Measurements from ENCODE around the gene KBTBD13. TPM values are rescaled to one million over a fixed set of nuclear protein-coding genes. Genes with fewer than 3 reads are reported as not detected.

The KBTBD13 gene
- total RNA-seq, 2 experiments from 2014 or later: not detected

GRCh38 chr15:65102912-65103311, 26.4 kb downstream of the KBTBD13 start:
- no peak overlapping the region for H3K4me3 Mint-ChIP-seq
- Histone ChIP-seq H3K36me3 (ENCODE audit: insufficient read depth, low read length) (peaks cover 43% of the 10 kb centered on the region), H3K27ac (ENCODE audit: low read depth in 1 of 2, low read length in 2 of 2) (no peak overlapping the region), H3K4me1 (ENCODE audit: insufficient read depth, low read length) (no peaks in the 10 kb centered on the region), H3K4me3 (ENCODE audit: low read length) (no peak overlapping the region), H3K27me3 (ENCODE audit: control insufficient read depth in 1 of 2, insufficient read depth in 2 of 2, low read length in 2 of 2) (no peaks in the 10 kb centered on the region), H3K9me3 (ENCODE audit: control insufficient read depth in 1 of 2, insufficient read depth in 1 of 2, low read length in 2 of 2) (no peaks in the 10 kb centered on the region)
- no peak for ATAC-seq (ENCODE audit: poor library complexity)
- no peaks in the 10 kb centered on the region for H3K4me1 Mint-ChIP-seq (ENCODE audit: low read depth)
- no peak overlapping the region for H3K27ac Mint-ChIP-seq
- intact Hi-C loops (cut with DNase I, micrococcal nuclease): no loop called here
- ChIA-PET CTCF (no interaction called here), POLR2A (no interaction called here)
- no peaks in the 10 kb centered on the region for H3K27me3 Mint-ChIP-seq
- no peaks in the 10 kb centered on the region for H3K9me3 Mint-ChIP-seq
- H3K36me3 Mint-ChIP-seq (ENCODE audit: low read depth): peaks cover 65% of the 10 kb centered on the region
- TF ChIP-seq CTCF (IDR thresholded peaks at IDR 0.05): no peak
- no peak for DNase-seq

GRCh38 chr15:65105038-65105437, 28.5 kb downstream of the KBTBD13 start:
- Mint-ChIP-seq H3K4me3 (no peak overlapping the region), H3K27me3 (no peaks in the 10 kb centered on the region), H3K9me3 (no peaks in the 10 kb centered on the region), H3K27ac (no peak overlapping the region), H3K4me1 (ENCODE audit: low read depth) (no peaks in the 10 kb centered on the region), H3K36me3 (ENCODE audit: low read depth) (peaks cover 58% of the 10 kb centered on the region)
- intact Hi-C loops (cut with DNase I, micrococcal nuclease): no loop called here
- H3K36me3 ChIP-seq (ENCODE audit: insufficient read depth, low read length): peaks cover 24% of the 10 kb centered on the region
- no peaks in the 10 kb centered on the region for H3K9me3 ChIP-seq (ENCODE audit: control insufficient read depth in 1 of 2, insufficient read depth in 1 of 2, low read length in 2 of 2)
- H3K27me3 ChIP-seq (ENCODE audit: control insufficient read depth in 1 of 2, insufficient read depth in 2 of 2, low read length in 2 of 2): no peaks in the 10 kb centered on the region
- H3K27ac ChIP-seq (ENCODE audit: low read depth in 1 of 2, low read length in 2 of 2): no peak overlapping the region
- H3K4me1 ChIP-seq (ENCODE audit: insufficient read depth, low read length): no peaks in the 10 kb centered on the region
- POLR2A ChIA-PET: no interaction called here
- no peak for DNase-seq
- CTCF ChIA-PET: no interaction called here
- ATAC-seq (ENCODE audit: poor library complexity): no peak
- TF ChIP-seq CTCF (IDR thresholded peaks at IDR 0.05): no peak
- H3K4me3 ChIP-seq (ENCODE audit: low read length): no peak overlapping the region

DNA sequence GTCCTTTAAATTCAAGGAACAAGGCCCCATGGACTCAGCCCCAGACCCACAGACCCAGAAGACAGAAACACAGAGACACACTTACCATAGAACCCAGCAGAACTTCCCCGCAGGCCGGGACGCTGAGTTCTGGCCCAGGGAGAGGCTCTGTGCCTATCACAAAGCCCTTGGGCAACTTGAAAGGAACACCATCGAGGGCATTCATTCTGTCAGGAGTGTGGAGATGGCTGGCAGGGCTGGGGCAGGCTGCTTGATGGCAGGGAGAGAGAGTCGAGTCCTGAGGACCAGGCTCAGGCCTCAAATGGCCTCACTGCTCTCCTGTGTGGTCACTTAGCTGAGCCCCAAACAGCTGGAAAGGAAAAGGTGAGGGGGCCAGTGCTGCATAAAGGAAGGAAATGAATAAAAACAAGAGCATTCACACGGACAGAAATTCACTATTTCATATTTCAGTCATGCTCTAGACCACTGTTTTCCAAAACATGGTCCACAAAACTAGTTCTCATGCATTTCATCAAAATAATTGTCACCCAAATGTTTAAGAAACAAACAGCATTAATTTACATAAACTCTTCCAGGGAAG, 29.6 kb downstream of the KBTBD13 start:
- peaks cover 55% of the 10 kb centered on the region for H3K36me3 Mint-ChIP-seq (ENCODE audit: low read depth)
- Histone ChIP-seq H3K9me3 (ENCODE audit: control insufficient read depth in 1 of 2, insufficient read depth in 1 of 2, low read length in 2 of 2) (no peaks in the 10 kb centered on the region), H3K27me3 (ENCODE audit: control insufficient read depth in 1 of 2, insufficient read depth in 2 of 2, low read length in 2 of 2) (no peaks in the 10 kb centered on the region), H3K4me3 (ENCODE audit: low read length) (no peak overlapping the region), H3K27ac (ENCODE audit: low read depth in 1 of 2, low read length in 2 of 2) (no peak overlapping the region), H3K4me1 (ENCODE audit: insufficient read depth, low read length) (no peaks in the 10 kb centered on the region), H3K36me3 (ENCODE audit: insufficient read depth, low read length) (peaks cover 16% of the 10 kb centered on the region)
- TF ChIP-seq CTCF (IDR thresholded peaks at IDR 0.05): no peak
- H3K4me1 Mint-ChIP-seq (ENCODE audit: low read depth): peaks cover 5% of the 10 kb centered on the region
- no peak overlapping the region for H3K27ac Mint-ChIP-seq
- ChIA-PET POLR2A (interaction anchor here (0.8 kb wide), 1 partner anchor 17 kb away, joined by 3 read pairs; no protein-coding TSS in a partner anchor), CTCF (interaction anchor here (0.7 kb wide), 1 partner anchor 1422 kb away, joined by 3 read pairs; no protein-coding TSS in a partner anchor)
- DNase-seq (no peak), ATAC-seq (ENCODE audit: poor library complexity) (no peak)
- intact Hi-C loops (cut with DNase I, micrococcal nuclease): no loop called here
- H3K27me3 Mint-ChIP-seq: no peaks in the 10 kb centered on the region
- no peak overlapping the region for H3K4me3 Mint-ChIP-seq
- H3K9me3 Mint-ChIP-seq: no peaks in the 10 kb centered on the region
